ENCODE data around the gene OR52H1. TPM values are rescaled to one million over a fixed set of nuclear protein-coding genes. Genes with fewer than 3 reads are reported as not detected.

The OR52H1 gene
- total and polyA plus RNA-seq, 10 of the 15 experiments (the other 5 are each of a cell fraction or from before 2014, with no cell fraction given) = 0.06 to 0.40 (median 0.23) TPM; not detected in 4

DNA sequence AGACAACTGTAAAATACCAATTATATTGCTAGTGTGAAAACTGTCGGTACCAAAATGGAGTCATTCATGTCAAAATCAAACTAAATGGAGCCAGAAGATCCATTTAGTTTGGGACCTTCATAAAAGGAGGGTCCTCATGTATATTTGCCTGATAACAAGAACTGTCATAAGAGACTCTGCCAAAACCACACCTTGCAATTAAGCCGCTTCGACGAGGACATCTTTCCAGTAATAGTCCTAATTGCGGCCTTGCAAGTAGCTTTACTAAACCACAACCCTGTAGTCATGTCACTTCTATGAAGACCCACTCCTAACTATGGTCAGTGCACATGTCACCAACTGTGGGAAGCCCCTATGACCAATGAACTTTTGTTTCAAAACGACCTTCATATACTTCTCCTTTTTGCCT, 47.9 kb downstream of the OR52H1 start (continued):
- no peak for TF ChIP-seq CBX5 (IDR thresholded peaks at IDR 0.05; ENCODE audit: low read depth)
- peak; percentile 57 to 81; a peak in 3 of 4 replicates for TF ChIP-seq EP300 (IDR thresholded peaks at IDR 0.05; ENCODE audit: borderline replicate concordance in 1 of 2, control insufficient read depth in 1 of 2, low read depth in 2 of 2, low read length in 2 of 2)
- no peak for TF ChIP-seq NFXL1 (IDR thresholded peaks at IDR 0.05; ENCODE audit: borderline replicate concordance)
- TF ChIP-seq NR2F1 (conservative IDR thresholded peaks at IDR 0.05) = peak; percentile 93
- no peak for TF ChIP-seq NFIC (IDR thresholded peaks at IDR 0.05; ENCODE audit: low read depth, low read length)
- TF ChIP-seq BCLAF1 (IDR thresholded peaks at IDR 0.05) = no peak
- no peak for TF ChIP-seq FOXM1 (IDR thresholded peaks at IDR 0.05; ENCODE audit: low read depth, low read length)
- no peak for TF ChIP-seq MYC (IDR thresholded peaks at IDR 0.05; ENCODE audit: insufficient read depth, insufficient read length, insufficient replicate concordance, low read length, severe bottlenecking)
- TF ChIP-seq KAT2A (conservative IDR thresholded peaks at IDR 0.05; ENCODE audit: control insufficient read depth, low read depth, low read length) = no peak
- TF ChIP-seq CHD1 (IDR thresholded peaks at IDR 0.05; ENCODE audit: low read depth, low read length) = no peak
- peak; percentile 68 to 72; a peak in 2 of 4 replicates for TF ChIP-seq IKZF2 (IDR thresholded peaks at IDR 0.05)
- peak; percentile 65; the same call in 1 of the 2 replicates for TF ChIP-seq IKZF1 (conservative IDR thresholded peaks at IDR 0.05)
- TF ChIP-seq ZNF592 (IDR thresholded peaks at IDR 0.05) = peak; percentile 97
- TF ChIP-seq CBX3 (IDR thresholded peaks at IDR 0.05; ENCODE audit: borderline replicate concordance, low read depth) = no peak
- peak; percentile 46 to 70; a peak in 3 of 4 replicates for TF ChIP-seq BHLHE40 (IDR thresholded peaks at IDR 0.05; ENCODE audit: borderline replicate concordance in 1 of 2, low read depth in 2 of 2, low read length in 1 of 2)
- TF ChIP-seq DPF2 (IDR thresholded peaks at IDR 0.05) = peak; percentile 92
- TF ChIP-seq RELB (IDR thresholded peaks at IDR 0.05; ENCODE audit: low read depth) = peak; percentile 80
- no peak for TF ChIP-seq NFYB (IDR thresholded peaks at IDR 0.05; ENCODE audit: insufficient read depth, low read depth, low read length)
- TF ChIP-seq, protein P1, sequence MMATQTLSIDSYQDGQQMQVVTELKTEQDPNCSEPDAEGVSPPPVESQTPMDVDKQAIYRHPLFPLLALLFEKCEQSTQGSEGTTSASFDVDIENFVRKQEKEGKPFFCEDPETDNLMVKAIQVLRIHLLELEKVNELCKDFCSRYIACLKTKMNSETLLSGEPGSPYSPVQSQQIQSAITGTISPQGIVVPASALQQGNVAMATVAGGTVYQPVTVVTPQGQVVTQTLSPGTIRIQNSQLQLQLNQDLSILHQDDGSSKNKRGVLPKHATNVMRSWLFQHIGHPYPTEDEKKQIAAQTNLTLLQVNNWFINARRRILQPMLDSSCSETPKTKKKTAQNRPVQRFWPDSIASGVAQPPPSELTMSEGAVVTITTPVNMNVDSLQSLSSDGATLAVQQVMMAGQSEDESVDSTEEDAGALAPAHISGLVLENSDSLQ (IDR thresholded peaks at IDR 0.05) = no peak
- TF ChIP-seq POU2F2 (IDR thresholded peaks at IDR 0.05; ENCODE audit: borderline replicate concordance, low read depth, low read length) = no peak
- TF ChIP-seq LARP7 (IDR thresholded peaks at IDR 0.05) = no peak
